GM10248 (cell line): ENCODE measurements around the gene PAPSS2.
"Not testable (repeated sequence)": the region's sequence is repeated elsewhere in the genome, so short reads cannot be mapped to it uniquely, and the experiment has no call there.

Experiments used
- CTCF ChIA-PET: fragments of 300-600 bp; sonication (Branson Sonifier 250); formaldehyde crosslinking; extraction: SDS; loops from one replicate; lab custom pipeline; 2021; ENCODE audit warnings: antibody characterized with exemption; lab: Yijun Ruan, JAX
- POLR2A ChIA-PET: fragments of 350-650 bp; sonication (Branson Sonifier 250); formaldehyde crosslinking; extraction: SDS; loops from one replicate; lab custom pipeline; 2020; ENCODE audit warnings: antibody characterized with exemption; lab: Yijun Ruan, JAX
- DNase-seq: peaks from one replicate; pipeline ENCODE4 v3.0.0; 2012; ENCODE audit errors: extremely low spot score
- CTCF ChIP-seq: IDR thresholded peaks from 2 replicates; pipeline ENCODE4 v1.5.1; 2012; ENCODE audit warnings: mild to moderate bottlenecking, low read depth; ENCODE audit errors: extremely low read depth, missing control alignments, control extremely low read depth

Gene PAPSS2

GRCh38 chr10:87639493-87639892 lies 20.2 kb upstream of the PAPSS2 start:
- ChIA-PET POLR2A (no interaction called here), CTCF (interaction anchor here (1.2 to 1.4 kb wide), 2 partner anchors 10 to 96 kb away, joined by 3 read pairs; no protein-coding TSS in a partner anchor)
- DNase-seq = no peak

GRCh38 chr10:87640043-87640442 lies 19.6 kb upstream of the PAPSS2 start:
- no peak for TF ChIP-seq CTCF
- ChIA-PET POLR2A (no interaction called here), CTCF (interaction anchor here (1.2 to 1.4 kb wide), 3 partner anchors 9 to 95 kb away, joined by 3 read pairs; no protein-coding TSS in a partner anchor)
- no peak for DNase-seq

More at GRCh38 chr10:87639493-87639892, 20.2 kb upstream of the PAPSS2 start:
- TF ChIP-seq CTCF = no peak

- no peak for TF ChIP-seq CTCF
- POLR2A ChIA-PET = no interaction called here
- CTCF ChIA-PET = interaction anchor here (1.6 to 1.7 kb wide), 2 partner anchors 18 to 131 kb away, joined by 4 to 5 read pairs; no protein-coding TSS in a partner anchor
Measured at GRCh38 chr10:87642486-87642885, 17.2 kb upstream of the PAPSS2 start.

GRCh38 chr10:87642988-87643387 lies 16.7 kb upstream of the PAPSS2 start:
- ChIA-PET CTCF (interaction anchor here (1.6 to 1.7 kb wide), 2 partner anchors 18 to 130 kb away, joined by 4 to 5 read pairs; no protein-coding TSS in a partner anchor), POLR2A (no interaction called here)
- TF ChIP-seq CTCF = no peak

More at GRCh38 chr10:87642486-87642885, 17.2 kb upstream of the PAPSS2 start:
- no peak for DNase-seq

GRCh38 chr10:87643920-87644319 lies 15.8 kb upstream of the PAPSS2 start:
- DNase-seq = no peak
- ChIA-PET CTCF (interaction anchor here (1.3 to 1.7 kb wide), 3 partner anchors 14 to 19 kb away, joined by 3 to 5 read pairs (median 3); no protein-coding TSS in a partner anchor), POLR2A (interaction anchor here (0.6 kb wide), 2 partner anchors 21 to 209 kb away, joined by 3 to 4 read pairs; no protein-coding TSS in a partner anchor)
- no peak for TF ChIP-seq CTCF

More at GRCh38 chr10:87642988-87643387, 16.7 kb upstream of the PAPSS2 start:
- no peak for DNase-seq

GRCh38 chr10:87644500-87644899 lies 15.2 kb upstream of the PAPSS2 start:
- ChIA-PET POLR2A (interaction anchor here (0.6 kb wide), 2 partner anchors 21 to 209 kb away, joined by 3 to 4 read pairs; no protein-coding TSS in a partner anchor), CTCF (interaction anchor here (1.3 to 1.5 kb wide), 2 partner anchors 13 to 17 kb away, joined by 3 read pairs; no protein-coding TSS in a partner anchor)
- not testable (repeated sequence) for DNase-seq
